Measurements from ENCODE around the gene PLXNC1.

GRCh38 chr12:94229902-94230301, 81.5 kb downstream of the PLXNC1 start:
- no peak for TF ChIP-seq CTCF (IDR thresholded peaks at IDR 0.05)
- TF ChIP-seq POLR2A (IDR thresholded peaks at IDR 0.05) = no peak
- TF ChIP-seq POLR2AphosphoS5 (IDR thresholded peaks at IDR 0.05) = no peak
- TF ChIP-seq EP300 (IDR thresholded peaks at IDR 0.05) = no peak
